HepG2 (cell line): Measurements from ENCODE around the gene ULK4. TPM values are rescaled to one million over a fixed set of nuclear protein-coding genes. Genes with fewer than 3 reads are reported as not detected.

Experiments
- BATF2 ChIP-seq: sonication (generic); formaldehyde crosslinking; IDR thresholded peaks from 2 replicates; pipeline ENCODE4 v1.8.0; 2022; ENCODE audit warnings: mild to moderate bottlenecking, missing genetic modification reagents, moderate library complexity
- ELF3 ChIP-seq: IDR thresholded peaks from 2 replicates; pipeline ENCODE4 v1.6.1; 2016; ENCODE audit warnings: missing genetic modification reagents, missing compliant biosample characterization
- FOSL2 ChIP-seq: sonication (generic); formaldehyde crosslinking; IDR thresholded peaks from 2 replicates; pipeline ENCODE4 v1.4.0; 2020; ENCODE audit warnings: missing genetic modification reagents
- GPBP1L1 ChIP-seq: sonication (generic); formaldehyde crosslinking; IDR thresholded peaks from 2 replicates; pipeline ENCODE4 v1.5.0; 2020; ENCODE audit warnings: mild to moderate bottlenecking, missing genetic modification reagents
- HNF4A ChIP-seq: sonication (generic); formaldehyde crosslinking; IDR thresholded peaks from 2 replicates; pipeline ENCODE4 v1.4.0; 2020; ENCODE audit warnings: missing genetic modification reagents
- PAXIP1 ChIP-seq: sonication (generic); formaldehyde crosslinking; conservative IDR thresholded peaks from 2 replicates; pipeline ENCODE4 v1.4.0; 2020; ENCODE audit warnings: mild to moderate bottlenecking, missing genetic modification reagents, moderate library complexity
- POLR2A ChIP-seq, 2 experiments: IDR thresholded peaks; 2 replicates each; pipeline ENCODE4 v1.6.1; 2011; ENCODE audit warnings: low read depth in 2 of 2, low read length in 2 of 2, mild to moderate bottlenecking in 1 of 2, moderate library complexity in 1 of 2; ENCODE audit not compliant: insufficient read depth in 1 of 2
- REL ChIP-seq: sonication (generic); formaldehyde crosslinking; conservative IDR thresholded peaks from 2 replicates; pipeline ENCODE4 v1.8.0; 2022; ENCODE audit warnings: mild to moderate bottlenecking, missing genetic modification reagents, moderate library complexity
- SCMH1 ChIP-seq: sonication (generic); formaldehyde crosslinking; IDR thresholded peaks from 2 replicates; pipeline ENCODE4 v1.9.0; 2021; ENCODE audit warnings: missing genetic modification reagents, mild to moderate bottlenecking, borderline replicate concordance
- SMARCC2 ChIP-seq: fragments of 450-650 bp; IDR thresholded peaks from 2 replicates; pipeline ENCODE4 v1.6.1; 2017; ENCODE audit warnings: antibody characterized with exemption, mild to moderate bottlenecking
- SOX13 ChIP-seq, 3 experiments: fragments of 450-650 bp in 1 of 3; sonication (generic) in 1 of 3; formaldehyde crosslinking in 1 of 3; IDR thresholded peaks in 2 of 3; conservative IDR thresholded peaks in 1 of 3; 2 replicates each; pipeline versions ENCODE4 v1.5.0 to v1.6.1; 2016 to 2020; ENCODE audit warnings: antibody characterized with exemption in 1 of 3, mild to moderate bottlenecking in 1 of 3, missing compliant biosample characterization in 1 of 3, missing genetic modification reagents in 1 of 3, moderate library complexity in 1 of 3
- TRAFD1 ChIP-seq: sonication (generic); formaldehyde crosslinking; IDR thresholded peaks from 2 replicates; pipeline ENCODE4 v1.5.1; 2020; ENCODE audit warnings: missing genetic modification reagents, mild to moderate bottlenecking, borderline replicate concordance
- TRIM22 ChIP-seq: fragments of 450-650 bp; IDR thresholded peaks from 2 replicates; pipeline ENCODE4 v1.6.1; 2017
- ZBTB33 ChIP-seq: sonication (generic); formaldehyde crosslinking; IDR thresholded peaks from 2 replicates; pipeline ENCODE4 v1.4.0; 2020; ENCODE audit warnings: missing genetic modification reagents
- ZC3H4 ChIP-seq: sonication (generic); formaldehyde crosslinking; IDR thresholded peaks from 2 replicates; pipeline ENCODE4 v1.4.0; 2020; ENCODE audit warnings: missing genetic modification reagents, borderline replicate concordance
- ZNF143 ChIP-seq: sonication (generic); formaldehyde crosslinking; IDR thresholded peaks from 2 replicates; pipeline ENCODE4 v1.4.0; 2020; ENCODE audit warnings: missing genetic modification reagents
- ZNF615 ChIP-seq: sonication (generic); formaldehyde crosslinking; IDR thresholded peaks from 2 replicates; pipeline ENCODE4 v1.5.0; 2020; ENCODE audit warnings: mild to moderate bottlenecking, missing genetic modification reagents, borderline replicate concordance
- ZNF629 ChIP-seq: sonication (generic); formaldehyde crosslinking; conservative IDR thresholded peaks from 2 replicates; pipeline ENCODE4 v1.5.0; 2020; ENCODE audit warnings: missing genetic modification reagents
- ZNF737 ChIP-seq: sonication (generic); formaldehyde crosslinking; IDR thresholded peaks from 2 replicates; pipeline ENCODE4 v1.5.0; 2020; ENCODE audit warnings: missing genetic modification reagents, mild to moderate bottlenecking, borderline replicate concordance
- polyA plus RNA-seq, 8 experiments: library from polyadenylated mRNA; depleted of rRNA in 3 of 8; stranded (reverse) in 7 of 8; unstranded in 1 of 8; fragments of >200 nt; fragmentation: Illumina TruSeq in 4 of 8; extraction: Trizol in 4 of 8; gene quantifications; 2 replicates each; pipeline versions ENCODE4 v1.2.1 to v1.2.3, GENCODE V29; 2011 to 2016; ENCODE audit warnings: low read depth in 4 of 8, missing spikeins in 1 of 8, mixed read lengths in 1 of 8; ENCODE audit not compliant: insufficient read depth in 1 of 8
- total RNA-seq, 5 experiments: library from RNA; depleted of rRNA; stranded (reverse); fragments of >200 nt; fragmentation: Illumina TruSeq; extraction: Trizol; gene quantifications; 2 replicates each; pipeline ENCODE4 v1.2.3, GENCODE V29; 2016; ENCODE audit warnings: low read depth in 1 of 5

The ULK4 gene
- total and polyA plus RNA-seq, 2 of the 13 experiments (the other 11 are each of a cell fraction or from before 2014, with no cell fraction given) = 6.7 to 11.8 TPM

GRCh38 chr3:41477399-41478014 is 484.4 kb downstream of the ULK4 start (continued):
- TF ChIP-seq GPBP1L1 (no peak), SMARCC2 (no peak), ZNF737 (CRISPR knock-in tag) (no peak), POLR2A (IDR thresholded peaks at IDR 0.05; ENCODE audit: insufficient read depth in 1 of 2, low read depth in 2 of 2, low read length in 2 of 2) (no peak), FOSL2 (CRISPR knock-in tag) (no peak), BATF2 (CRISPR knock-in tag) (no peak), ZNF629 (CRISPR knock-in tag) (no peak), TRAFD1 (CRISPR knock-in tag) (no peak), ZNF143 (no peak), HNF4A (CRISPR knock-in tag) (peak; percentile 81), PAXIP1 (CRISPR knock-in tag) (peak; percentile 56), SOX13 (IDR thresholded peaks at IDR 0.05) (no peak), SOX13 (CRISPR knock-in tag; conservative IDR thresholded peaks at IDR 0.05 in 1 of 2, IDR thresholded peaks at IDR 0.05 in 1 of 2) (peak in 1 of 2 experiments; percentile 22; a peak in 1 of 4 replicates), ZNF615 (CRISPR knock-in tag) (no peak), REL (CRISPR knock-in tag) (no peak), ZBTB33 (CRISPR knock-in tag) (no peak), TRIM22 (no peak), SCMH1 (no peak), ELF3 (CRISPR knock-in tag) (no peak), ZC3H4 (no peak)
